Endothelial cell of umbilical vein (primary cell): ENCODE data around the gene PTGES3. TPM values are rescaled to one million over a fixed set of nuclear protein-coding genes. Genes with fewer than 3 reads are reported as not detected.

Experiments used
- BruUV-seq: library from RNA; stranded (reverse); fragments of 400-500 nt; replicated peaks from 2 replicates; lab custom pipeline; 2021; lab: Mats Ljungman, UMichigan
- CTCF ChIA-PET: fragments of 300-600, 350-600 bp; sonication (Branson Sonifier 250); formaldehyde crosslinking; loops from one replicate; lab custom pipeline; 2021; ENCODE audit warnings: antibody characterized with exemption, inconsistent platforms; lab: Charles Lee
- POLR2A ChIA-PET: fragments of 300-600, 350-600 bp; sonication (Branson Sonifier 250); formaldehyde crosslinking; loops from one replicate; lab custom pipeline; 2021; ENCODE audit warnings: antibody characterized with exemption, inconsistent platforms; lab: Charles Lee
- DNase-seq: peaks from one replicate; pipeline ENCODE4 v3.0.0-alpha.2; 2011; ENCODE audit warnings: low read depth, low spot score
- FAIRE-seq: peaks from 2 replicates; lab custom pipeline; 2011; peaks lifted over from hg19 to GRCh38; lab: Jason Lieb, UNC
- H2AFZ ChIP-seq: 2 replicates; pipeline ENCODE4 v1.6.0; 2012; ENCODE audit warnings: low read depth, low read length, control low read depth, inconsistent platforms
- H3K27ac ChIP-seq: 2 replicates; pipeline ENCODE4 v1.5.1; 2011; ENCODE audit warnings: low read depth, mild to moderate bottlenecking, control low read depth, low read length, moderate library complexity; ENCODE audit not compliant: insufficient read depth
- H3K27me3 ChIP-seq, 2 experiments: 2 replicates each; pipeline versions ENCODE4 v1.6.0 to v1.6.1; 2011; ENCODE audit warnings: low read length in 2 of 2, mixed read lengths in 1 of 2; ENCODE audit not compliant: control insufficient read depth in 2 of 2, insufficient read depth in 2 of 2
- H3K36me3 ChIP-seq, 2 experiments: 2 replicates in 1 of 2; 3 replicates in 1 of 2; pipeline ENCODE4 v1.5.1; 2011; ENCODE audit warnings: low read length in 2 of 2, mild to moderate bottlenecking in 1 of 2, moderate library complexity in 1 of 2; ENCODE audit not compliant: control insufficient read depth in 2 of 2, insufficient read depth in 2 of 2; ENCODE audit errors: extremely low read depth in 1 of 2
- H3K4me1 ChIP-seq: 3 replicates; pipeline ENCODE4 v1.5.1; 2011; ENCODE audit warnings: mild to moderate bottlenecking, low read length; ENCODE audit not compliant: control insufficient read depth, insufficient read depth; ENCODE audit errors: extremely low read depth
- H3K4me2 ChIP-seq: 2 replicates; pipeline ENCODE4 v1.6.1; 2011; ENCODE audit warnings: low read length, control low read depth, mixed read lengths; ENCODE audit not compliant: insufficient read depth
- H3K4me3 ChIP-seq, 3 experiments: fragments of 200-600 bp in 1 of 3; sonication (generic), shearing (Covaris generic) in 1 of 3; replicated peaks in 1 of 3; 2 replicates each; pipeline ENCODE4 v1.5.1; 2011 to 2016; ENCODE audit warnings: control low read depth in 3 of 3, low read length in 3 of 3, mild to moderate bottlenecking in 2 of 3, inconsistent platforms in 1 of 3, low read depth in 1 of 3, moderate library complexity in 1 of 3; ENCODE audit not compliant: insufficient read depth in 1 of 3
- H3K79me2 ChIP-seq: 2 replicates; pipeline ENCODE4 v1.6.0; 2012; ENCODE audit warnings: low read length, inconsistent platforms; ENCODE audit not compliant: control insufficient read depth, insufficient read depth
- H3K9ac ChIP-seq: replicated peaks from 2 replicates; pipeline ENCODE3; 2011; ENCODE audit warnings: low read length, control low read depth; ENCODE audit not compliant: insufficient read depth; ENCODE audit errors: extremely low read depth
- H3K9me1 ChIP-seq: replicated peaks from 3 replicates; pipeline ENCODE4 v1.6.0; 2011; ENCODE audit warnings: mild to moderate bottlenecking, low read length; ENCODE audit not compliant: control insufficient read depth, insufficient read depth; ENCODE audit errors: extremely low read depth
- H3K9me3 ChIP-seq: replicated peaks from 2 replicates; pipeline ENCODE4 v1.5.1; 2012; ENCODE audit warnings: low read length, inconsistent platforms; ENCODE audit not compliant: control insufficient read depth, insufficient read depth
- H4K20me1 ChIP-seq: replicated peaks from 2 replicates; pipeline ENCODE3; 2011; ENCODE audit warnings: mild to moderate bottlenecking, low read length; ENCODE audit not compliant: control insufficient read depth, insufficient read depth; ENCODE audit errors: extremely low read depth
- CTCF ChIP-seq, 2 donors: IDR thresholded peaks; 1 replicate in 1 of 2; 2 replicates in 1 of 2; pipeline ENCODE4 v1.5.1; 2011; ENCODE audit warnings: low read length in 2 of 2, mild to moderate bottlenecking in 2 of 2, moderate library complexity in 2 of 2, control low read depth in 1 of 2, inconsistent platforms in 1 of 2, low read depth in 1 of 2; ENCODE audit not compliant: insufficient read depth in 1 of 2; ENCODE audit errors: extremely low read depth in 1 of 2
- EZH2 ChIP-seq: IDR thresholded peaks from 2 replicates; pipeline ENCODE4 v1.6.1; 2012; ENCODE audit warnings: borderline replicate concordance, low read depth, mild to moderate bottlenecking, moderate library complexity, low read length, inconsistent platforms; ENCODE audit not compliant: severe bottlenecking
- GATA2 ChIP-seq: IDR thresholded peaks from 2 replicates; pipeline ENCODE4 v1.7.0; 2011; ENCODE audit warnings: low read depth, mild to moderate bottlenecking, moderate library complexity, mixed read lengths, low read length; ENCODE audit not compliant: insufficient read length, insufficient read depth
- MYC ChIP-seq: IDR thresholded peaks from one replicate; pipeline ENCODE4 v1.6.1; 2011; ENCODE audit warnings: mild to moderate bottlenecking, low read depth, low read length
- POLR2A ChIP-seq: IDR thresholded peaks from 2 replicates; pipeline ENCODE4 v1.6.1; 2012; ENCODE audit warnings: low read depth, mild to moderate bottlenecking, control low read depth, low read length
- dilution Hi-C: fragments of 300-500 bp; cut with MboI; formaldehyde crosslinking; loops from one replicate; pipeline ENCODE4 v1.15.0; 2019; ENCODE audit warnings: low sequenced_read_pairs; ENCODE audit not compliant: extremely low pct_ligation_motif_present
- intact Hi-C: fragments of 100-400 bp; cut with micrococcal nuclease; formaldehyde crosslinking; loops from one replicate; pipeline ENCODE4 v1.10.0; 2022
- polyA plus RNA-seq, 4 experiments: library from polyadenylated mRNA; depleted of rRNA in 3 of 4; stranded (reverse) in 3 of 4; unstranded in 1 of 4; fragments of >200 nt; gene quantifications; 2 replicates each; pipeline versions ENCODE4 v1.2.1 to v1.2.3, GENCODE V29; 2011 to 2012; ENCODE audit warnings: missing spikeins in 1 of 4
- total RNA-seq: library from RNA; stranded (reverse); gene quantifications from 2 replicates; pipeline ENCODE4 v1.2.3, GENCODE V29; 2021

Gene PTGES3
- total and polyA plus RNA-seq, 2 donors (not counting 3 experiments of a cell fraction or from before 2014, with no cell fraction given), result 48.5 to 278 TPM

GRCh38 chr12:56699020-56699661 is 11.1 kb upstream of the PTGES3 start:
- ChIA-PET CTCF (interaction anchor here (1.1 to 1.5 kb wide), 2 partner anchors 12 to 18 kb away, joined by 3 to 4 read pairs; no protein-coding TSS in a partner anchor), POLR2A (interaction anchor here (0.6 to 1.0 kb wide), 2 partner anchors 9 to 238 kb away, joined by 4 to 6 read pairs; no protein-coding TSS in a partner anchor)
- H3K4me1 ChIP-seq, result no peaks in the 10 kb centered on the region
- TF ChIP-seq CTCF (IDR thresholded peaks at IDR 0.05; ENCODE audit: extremely low read depth in 1 of 2, insufficient read depth in 1 of 2, low read depth in 1 of 2, low read length in 2 of 2) (no peak), POLR2A (no peak), MYC (no peak), GATA2 (no peak), EZH2 (no peak)
- H3K79me2 ChIP-seq, result no peaks in the 10 kb centered on the region
- no peak overlapping the region for H3K4me3 ChIP-seq
- H3K9me3 ChIP-seq, result no peaks in the 10 kb centered on the region
- no peak for FAIRE-seq
- H3K4me2 ChIP-seq, result no peak overlapping the region
- H2AFZ ChIP-seq, result no peak overlapping the region
- no peak overlapping the region for H3K9ac ChIP-seq
- no peaks in the 10 kb centered on the region for H3K36me3 ChIP-seq
- H4K20me1 ChIP-seq, result no peaks in the 10 kb centered on the region
- BruUV-seq, result no TSS peak
- intact Hi-C loops (no loop called here), dilution Hi-C loops (no loop called here)
- no peaks in the 10 kb centered on the region for H3K9me1 ChIP-seq
- H3K27ac ChIP-seq, result no peak overlapping the region
- no peak for DNase-seq
- peaks cover 0 to 3% of the 10 kb centered on the region in 2 experiments for H3K27me3 ChIP-seq
